HG03025 (cell line): ENCODE results near the gene HIPK2.

Source experiments
- ATAC-seq: cut with Tn5 transposase; IDR thresholded peaks from one replicate; pipeline ENCODE4 v1.9.1; 2021; ENCODE audit warnings: mild to moderate bottlenecking, moderate library complexity; ENCODE audit not compliant: unreplicated experiment, low FRiP score

Gene HIPK2

DNA sequence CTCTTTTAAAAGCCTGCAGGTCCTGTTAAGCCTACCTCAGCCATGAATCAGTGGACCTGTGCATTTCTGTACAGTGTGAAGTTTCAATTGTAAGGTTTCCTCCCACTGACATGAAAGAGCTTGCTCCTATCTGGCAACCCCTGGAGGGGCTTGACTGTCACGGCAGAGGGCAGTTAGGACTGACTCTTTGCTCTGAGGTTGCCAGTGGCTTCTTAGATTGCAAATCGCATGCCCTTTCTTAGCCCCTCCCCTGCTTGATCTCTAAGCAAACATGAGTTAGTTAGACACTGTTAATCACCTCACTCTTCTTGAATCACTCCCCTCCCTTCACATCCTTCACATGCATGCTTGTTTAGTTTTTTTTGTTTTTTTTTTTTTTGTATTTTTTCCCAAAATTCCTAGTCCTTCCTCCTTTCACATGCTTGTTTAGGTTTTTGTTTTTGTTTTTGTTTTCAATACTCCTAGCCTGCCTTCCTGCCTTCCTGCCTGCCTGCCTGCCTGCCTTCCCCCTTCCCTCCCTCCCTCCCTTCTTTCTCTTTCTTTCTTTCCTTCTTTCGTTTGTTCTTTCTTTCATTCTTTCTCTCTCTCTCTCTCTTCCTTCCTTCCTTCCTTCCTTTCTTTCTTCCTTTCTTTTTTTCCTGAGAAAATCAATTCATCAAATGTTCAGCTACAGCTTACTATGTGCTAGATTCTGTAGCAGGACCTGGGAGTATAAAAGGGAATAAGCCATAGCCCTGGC is 6.0 kb upstream of the HIPK2 start:
- no peak for ATAC-seq

GRCh38 chr7:139782932-139783331 is 5.1 kb upstream of the HIPK2 start:
- no peak for ATAC-seq

DNA sequence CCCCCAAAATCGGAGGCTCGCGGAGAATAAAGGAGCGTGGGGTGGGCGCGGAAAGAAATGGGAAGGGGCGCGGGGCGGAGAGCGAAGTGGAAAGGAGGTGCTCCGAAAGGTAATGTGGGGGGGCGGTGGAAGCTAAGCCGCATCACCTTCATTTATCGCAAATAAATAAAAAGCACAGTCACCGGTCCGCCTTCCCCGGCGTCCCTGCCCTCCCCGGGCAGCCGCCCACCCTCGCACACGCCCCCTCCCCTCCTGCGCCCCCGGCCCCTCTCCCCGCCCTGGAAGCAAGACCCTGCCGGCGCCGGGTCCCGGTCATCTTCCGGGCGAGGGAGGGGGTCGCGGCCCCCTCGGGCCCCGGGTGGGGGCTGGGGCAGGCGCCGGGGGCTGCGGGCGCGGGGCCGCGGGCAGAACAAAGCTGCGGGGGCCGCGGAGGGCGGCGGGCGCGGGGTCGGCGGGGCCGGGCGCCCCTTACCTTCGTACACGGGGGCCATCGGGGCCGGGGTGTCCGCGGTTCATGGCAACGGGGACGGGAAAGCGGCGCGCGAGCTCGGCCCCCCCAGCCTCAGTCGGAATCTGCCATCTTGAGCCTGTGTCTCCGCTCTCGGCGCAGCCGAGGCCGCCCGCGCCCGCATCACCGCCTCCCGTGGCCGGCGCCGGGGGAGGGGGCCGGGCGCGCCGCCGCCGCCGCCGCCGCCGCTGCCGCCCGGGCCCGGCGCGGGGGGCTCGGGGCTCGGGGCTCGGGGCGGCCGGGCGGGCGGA is 486 bp downstream of the HIPK2 start:
- peak; percentile 5 for ATAC-seq

- no peak for ATAC-seq
These were observed 1.2 kb downstream of the HIPK2 start for GRCh38 chr7:139776486-139777132.

DNA sequence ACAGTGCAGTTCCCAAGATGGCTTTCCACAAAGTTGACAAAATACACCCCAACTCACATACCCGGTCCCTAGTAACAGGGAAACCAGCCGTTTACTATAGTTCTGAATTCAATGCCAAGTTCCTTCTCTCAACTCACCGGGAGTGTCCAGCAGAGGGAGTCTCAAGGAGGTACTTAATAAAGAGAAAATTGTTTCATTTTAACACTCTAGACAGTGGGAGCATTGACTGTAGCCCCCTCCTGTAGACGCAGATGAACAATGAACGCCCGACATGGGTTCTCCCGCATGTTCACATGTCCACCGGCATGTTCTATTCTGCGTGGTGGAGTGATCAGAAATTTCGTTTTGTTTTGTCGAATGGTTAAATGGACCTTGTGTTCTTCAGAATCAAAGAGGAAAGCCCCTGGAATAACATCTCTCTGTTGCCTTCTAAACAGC is 1.9 kb downstream of the HIPK2 start:
- no peak for ATAC-seq

DNA sequence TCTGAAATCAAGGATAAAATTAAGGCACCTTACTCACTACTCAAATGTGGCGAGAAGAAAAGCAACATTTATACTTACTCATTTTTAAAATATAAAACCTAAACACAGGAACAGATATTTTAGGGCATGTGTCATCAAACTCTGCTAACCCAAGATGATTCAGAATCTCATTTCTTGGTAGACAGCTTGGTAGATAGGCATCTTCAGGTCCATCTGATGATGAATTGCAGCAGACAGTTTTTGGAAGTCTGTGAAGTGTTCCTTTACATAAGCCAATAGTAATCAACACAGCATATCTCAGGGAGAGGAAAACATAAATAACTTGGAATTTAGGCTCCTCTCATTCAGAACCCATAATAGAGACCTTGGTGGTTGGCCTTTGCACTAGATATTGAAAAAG is 3.4 kb downstream of the HIPK2 start:
- ATAC-seq = no peak

GRCh38 chr7:139773371-139773770 is 4.4 kb downstream of the HIPK2 start:
- ATAC-seq = no peak

DNA sequence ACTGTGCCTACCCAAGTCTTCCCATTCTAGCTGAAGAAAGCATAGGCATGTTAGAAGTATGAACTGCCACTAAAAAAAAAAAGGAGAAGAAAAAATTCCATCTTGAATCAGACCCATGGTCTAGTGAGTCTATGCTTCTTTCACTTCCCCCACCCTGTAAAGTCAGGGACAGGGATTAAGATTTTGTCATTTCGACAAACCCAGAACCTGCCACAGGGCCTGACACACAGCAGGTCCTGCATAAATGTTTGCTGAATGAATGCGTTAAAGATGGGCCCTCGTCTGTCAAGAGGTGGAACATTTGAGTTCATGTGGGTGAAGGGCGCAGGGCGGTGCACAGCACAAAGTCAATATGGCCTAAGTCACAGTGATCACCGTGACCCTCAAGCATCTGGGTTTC is 4.9 kb downstream of the HIPK2 start:
- no peak for ATAC-seq

- no peak for ATAC-seq
These were observed 5.7 kb downstream of the HIPK2 start for GRCh38 chr7:139772115-139772514.

GRCh38 chr7:139771001-139771956 is 6.5 kb downstream of the HIPK2 start:
- no peak for ATAC-seq

DNA sequence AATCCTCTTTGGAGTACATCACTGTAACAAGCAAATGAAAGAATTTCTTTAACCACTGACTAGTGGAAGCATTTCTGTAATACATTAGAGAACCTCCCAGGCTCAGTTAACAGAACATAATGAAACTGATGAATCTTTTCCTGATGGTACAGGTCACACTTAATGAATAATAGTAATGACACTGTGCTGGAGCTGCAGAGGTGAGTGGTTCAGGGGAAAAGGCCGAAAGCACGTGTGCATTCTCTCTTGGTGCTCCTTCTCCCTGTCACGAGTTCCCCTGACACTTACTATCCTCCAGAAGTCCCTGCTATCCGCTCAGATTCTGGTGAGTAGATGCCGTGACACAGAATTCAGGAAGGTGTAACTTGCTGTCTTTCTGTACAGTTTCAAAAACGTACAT is 8.0 kb downstream of the HIPK2 start:
- ATAC-seq = no peak

GRCh38 chr7:139769066-139769465 is 8.7 kb downstream of the HIPK2 start:
- ATAC-seq = no peak

DNA sequence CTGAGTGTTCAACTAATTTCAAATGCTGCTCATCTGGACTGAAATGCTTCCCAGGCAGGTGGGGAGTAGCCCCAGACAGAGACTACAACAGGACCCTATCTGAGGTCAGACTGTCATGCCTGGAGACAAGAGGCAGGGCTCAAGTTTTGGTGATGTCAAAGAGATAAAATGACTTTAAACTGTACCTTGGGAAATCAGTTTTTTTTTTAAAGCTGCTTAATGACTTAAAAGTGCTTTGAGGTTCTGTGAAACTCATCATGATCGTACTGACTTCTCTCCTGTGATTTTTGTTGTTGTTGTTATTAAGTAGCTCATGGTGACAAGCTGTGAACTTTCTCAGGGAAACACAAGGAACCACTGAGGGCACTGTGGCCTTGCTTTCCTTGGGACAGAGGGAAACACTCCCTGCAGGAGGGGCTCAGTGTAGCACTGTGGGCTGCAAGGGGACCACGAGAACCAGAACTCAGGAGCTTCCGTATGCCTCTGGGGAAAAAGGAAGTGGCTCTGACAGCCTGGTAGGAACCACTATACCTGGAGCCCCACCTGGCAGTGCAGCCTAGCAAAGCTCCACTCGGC is 9.5 kb downstream of the HIPK2 start:
- ATAC-seq = no peak

- peak; percentile 82 for ATAC-seq
These were observed 10.2 kb downstream of the HIPK2 start for GRCh38 chr7:139767561-139767982.

DNA sequence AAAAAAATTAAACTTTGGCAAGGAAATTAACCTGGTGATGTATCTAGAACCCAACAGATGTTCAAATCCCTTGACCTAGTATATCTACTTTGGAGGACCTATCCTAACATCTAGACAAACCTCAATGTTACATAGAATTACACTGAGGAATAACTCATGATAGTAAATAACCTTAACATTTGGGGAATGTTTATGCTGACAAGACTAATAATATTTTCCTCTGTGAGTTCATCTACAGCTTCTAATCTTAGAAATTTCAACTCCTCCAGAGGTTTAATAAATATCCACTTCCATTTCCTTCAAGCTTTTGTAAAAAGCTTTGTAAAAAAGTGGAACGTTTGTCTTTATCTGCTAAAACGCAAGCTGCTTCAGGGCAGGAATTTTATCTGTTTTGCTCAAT is 12.7 kb downstream of the HIPK2 start:
- ATAC-seq = no peak

- no peak for ATAC-seq
These were observed 14.5 kb downstream of the HIPK2 start for GRCh38 chr7:139763330-139763729.

DNA sequence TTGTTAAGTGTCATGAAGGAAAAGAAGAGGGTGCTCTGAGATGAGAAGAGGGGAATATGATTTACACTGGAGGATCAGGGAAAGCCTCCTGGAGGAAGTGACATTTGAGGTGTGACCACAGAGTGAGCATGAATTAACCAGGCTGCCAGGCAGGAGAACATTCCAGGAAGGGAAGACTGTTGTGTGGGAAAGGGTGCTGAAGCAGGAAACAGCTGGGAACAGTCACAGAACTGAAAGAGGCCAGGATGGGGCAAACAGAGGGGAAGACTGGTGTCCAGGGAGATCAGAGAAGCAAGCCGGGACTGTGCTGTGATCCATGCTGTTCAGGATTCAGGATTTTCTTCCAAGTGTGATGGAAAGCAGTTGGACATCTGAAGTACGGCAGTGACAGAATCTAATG is 14.9 kb downstream of the HIPK2 start:
- no peak for ATAC-seq

- ATAC-seq = no peak
These were observed 19.4 kb downstream of the HIPK2 start for GRCh38 chr7:139758388-139758787.

- no peak for ATAC-seq
These were observed 19.8 kb downstream of the HIPK2 start for GRCh38 chr7:139757968-139758367.

DNA sequence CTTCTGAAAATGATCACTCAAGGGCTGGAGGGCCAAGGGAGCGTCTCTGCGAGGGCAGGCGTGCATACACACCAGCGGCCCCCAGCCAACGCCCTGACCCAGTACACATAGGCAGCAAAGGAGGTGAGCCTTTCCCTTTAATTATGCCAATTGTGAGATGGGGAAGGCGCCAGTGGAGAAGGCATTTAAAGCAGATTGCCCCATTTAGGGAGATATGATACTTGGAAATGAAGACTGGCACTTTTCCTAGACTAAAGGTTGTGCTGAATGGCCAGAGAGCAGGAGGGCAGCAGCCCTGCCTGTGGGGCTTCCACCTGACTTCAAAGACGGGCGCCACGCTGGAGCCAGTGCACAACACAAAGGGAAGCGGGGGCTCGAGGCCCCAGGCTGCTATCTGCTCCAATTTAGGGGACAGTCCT is 24.1 kb downstream of the HIPK2 start:
- no peak for ATAC-seq
